Uterus (tissue), 4 donors: Measurements from ENCODE around the gene HCFC1R1. TPM values are rescaled to one million over a fixed set of nuclear protein-coding genes. Genes with fewer than 3 reads are reported as not detected.

Experiments used
- DNase-seq, 2 donors: peaks; one replicate each; pipeline ENCODE4 v3.0.0-alpha.2; 2019 to 2020
- H3K27ac ChIP-seq, 2 donors: fragments of 200-600 bp; sonication (generic); 1 replicate in 1 of 2; 2 replicates in 1 of 2; pipeline ENCODE4 v1.5.1; 2016 to 2018
- H3K27me3 ChIP-seq, 2 donors: fragments of 200-600 bp; sonication (generic); one replicate each; pipeline ENCODE4 v1.5.1; 2018 to 2019; ENCODE audit warnings: control low read depth in 1 of 2
- H3K36me3 ChIP-seq, 2 donors: fragments of 200-600 bp; sonication (generic); one replicate each; pipeline ENCODE4 v1.5.1; 2019; ENCODE audit warnings: control low read depth in 1 of 2
- H3K4me1 ChIP-seq, 2 donors: fragments of 200-600 bp; sonication (generic); one replicate each; pipeline ENCODE4 v1.5.1; 2018 to 2019; ENCODE audit warnings: control low read depth in 1 of 2
- H3K4me3 ChIP-seq, 2 donors: fragments of 200-600 bp; sonication (generic); 1 replicate in 1 of 2; 2 replicates in 1 of 2; pipeline ENCODE4 v1.5.1; 2018 to 2019; ENCODE audit warnings: mild to moderate bottlenecking in 1 of 2
- H3K9me3 ChIP-seq, 2 donors: fragments of 200-600 bp; sonication (generic); one replicate each; pipeline ENCODE4 v1.5.1; 2019; ENCODE audit warnings: control low read depth in 1 of 2
- POLR2A ChIP-seq, 2 donors: fragments of 450-650 bp; IDR thresholded peaks; one replicate each; pipeline ENCODE4 v1.6.1; 2016; ENCODE audit warnings: antibody characterized with exemption in 2 of 2, mild to moderate bottlenecking in 1 of 2, moderate library complexity in 1 of 2
- intact Hi-C: fragments of 100-400 bp; cut with DNase I; formaldehyde crosslinking; loops from one replicate; pipeline ENCODE4 v1.15.1; 2023; ENCODE audit warnings: low total_unique reads
- total RNA-seq, 4 donors: library from RNA; depleted of rRNA in 3 of 4; stranded (reverse); fragments of >200 nt in 3 of 4; gene quantifications; one replicate each; pipeline versions ENCODE4 v1.1.0 to v1.2.4, GENCODE V29; 2014 to 2023
- TF ChIP-seq, protein P1 (sequence below), 4 experiments: fragments of 200-600 bp in 2 of 4; fragments of 450-650 bp in 2 of 4; sonication (generic) in 2 of 4; IDR thresholded peaks; one replicate each; pipeline ENCODE4 v1.5.1; 2016 to 2019; ENCODE audit warnings: antibody characterized with exemption in 4 of 4, mild to moderate bottlenecking in 2 of 4, moderate library complexity in 1 of 4
- donor health status: DM: yes; HTN: yes; CAD: no.

HCFC1R1 gene
- total RNA-seq, 4 donors from 2014 or later: 3.6 to 67.5 (median 25.4) TPM

DNA sequence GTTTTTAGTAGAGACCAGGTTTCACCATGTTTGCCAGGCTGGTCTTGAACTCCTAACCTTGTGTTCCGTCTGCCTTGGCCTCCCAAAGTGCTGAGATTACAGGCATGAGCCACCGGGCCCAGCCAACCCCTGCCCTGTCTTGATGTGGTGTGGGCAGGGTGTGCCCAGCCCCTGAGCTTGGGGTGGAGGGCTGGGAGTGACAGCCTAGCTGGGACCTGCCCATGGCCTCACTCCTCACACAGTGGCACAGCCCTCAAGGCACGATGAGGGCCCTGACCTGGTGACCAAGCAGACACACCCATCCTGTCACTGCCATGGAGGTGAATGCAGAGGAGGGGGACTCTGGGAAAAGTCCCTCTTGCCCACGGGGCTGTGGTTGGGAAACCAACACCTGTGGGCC is 44.7 kb upstream of the HCFC1R1 start:
- H3K36me3 ChIP-seq: no peaks in the 10 kb centered on the region
- no peaks in the 10 kb centered on the region for H3K9me3 ChIP-seq
- no peaks in the 10 kb centered on the region for H3K4me1 ChIP-seq
- TF ChIP-seq, protein P1, sequence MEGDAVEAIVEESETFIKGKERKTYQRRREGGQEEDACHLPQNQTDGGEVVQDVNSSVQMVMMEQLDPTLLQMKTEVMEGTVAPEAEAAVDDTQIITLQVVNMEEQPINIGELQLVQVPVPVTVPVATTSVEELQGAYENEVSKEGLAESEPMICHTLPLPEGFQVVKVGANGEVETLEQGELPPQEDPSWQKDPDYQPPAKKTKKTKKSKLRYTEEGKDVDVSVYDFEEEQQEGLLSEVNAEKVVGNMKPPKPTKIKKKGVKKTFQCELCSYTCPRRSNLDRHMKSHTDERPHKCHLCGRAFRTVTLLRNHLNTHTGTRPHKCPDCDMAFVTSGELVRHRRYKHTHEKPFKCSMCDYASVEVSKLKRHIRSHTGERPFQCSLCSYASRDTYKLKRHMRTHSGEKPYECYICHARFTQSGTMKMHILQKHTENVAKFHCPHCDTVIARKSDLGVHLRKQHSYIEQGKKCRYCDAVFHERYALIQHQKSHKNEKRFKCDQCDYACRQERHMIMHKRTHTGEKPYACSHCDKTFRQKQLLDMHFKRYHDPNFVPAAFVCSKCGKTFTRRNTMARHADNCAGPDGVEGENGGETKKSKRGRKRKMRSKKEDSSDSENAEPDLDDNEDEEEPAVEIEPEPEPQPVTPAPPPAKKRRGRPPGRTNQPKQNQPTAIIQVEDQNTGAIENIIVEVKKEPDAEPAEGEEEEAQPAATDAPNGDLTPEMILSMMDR (IDR thresholded peaks at IDR 0.05): no peak
- TF ChIP-seq POLR2A (IDR thresholded peaks at IDR 0.05): no peak
- intact Hi-C loops: no loop called here
- no peak for DNase-seq
- no peak overlapping the region for H3K4me3 ChIP-seq
- H3K27ac ChIP-seq: no peak overlapping the region
- no peaks in the 10 kb centered on the region for H3K27me3 ChIP-seq

DNA sequence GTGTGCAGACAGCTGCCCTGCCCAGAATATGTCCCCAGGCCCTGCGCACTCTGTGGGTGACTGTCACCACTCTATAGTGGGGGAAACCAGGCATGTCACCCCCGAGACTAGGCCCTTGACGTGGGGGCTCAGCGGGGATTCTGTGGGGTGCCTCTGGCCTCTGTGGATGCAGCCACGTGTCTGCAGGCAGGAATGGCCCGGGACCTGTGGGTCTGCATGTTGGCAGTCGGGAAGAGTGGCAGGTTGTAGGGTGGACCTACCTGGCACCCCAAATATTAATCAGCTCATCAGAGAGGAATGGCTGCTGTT is 42.7 kb upstream of the HCFC1R1 start:
- no peaks in the 10 kb centered on the region for H3K9me3 ChIP-seq
- intact Hi-C loops: no loop called here
- H3K36me3 ChIP-seq: no peaks in the 10 kb centered on the region
- no peaks in the 10 kb centered on the region for H3K27me3 ChIP-seq
- no peaks in the 10 kb centered on the region for H3K4me1 ChIP-seq
- TF ChIP-seq, protein P1 (IDR thresholded peaks at IDR 0.05): no peak
- TF ChIP-seq POLR2A (IDR thresholded peaks at IDR 0.05): no peak
- no peak overlapping the region for H3K27ac ChIP-seq
- no peak for DNase-seq
- no peak overlapping the region for H3K4me3 ChIP-seq

DNA sequence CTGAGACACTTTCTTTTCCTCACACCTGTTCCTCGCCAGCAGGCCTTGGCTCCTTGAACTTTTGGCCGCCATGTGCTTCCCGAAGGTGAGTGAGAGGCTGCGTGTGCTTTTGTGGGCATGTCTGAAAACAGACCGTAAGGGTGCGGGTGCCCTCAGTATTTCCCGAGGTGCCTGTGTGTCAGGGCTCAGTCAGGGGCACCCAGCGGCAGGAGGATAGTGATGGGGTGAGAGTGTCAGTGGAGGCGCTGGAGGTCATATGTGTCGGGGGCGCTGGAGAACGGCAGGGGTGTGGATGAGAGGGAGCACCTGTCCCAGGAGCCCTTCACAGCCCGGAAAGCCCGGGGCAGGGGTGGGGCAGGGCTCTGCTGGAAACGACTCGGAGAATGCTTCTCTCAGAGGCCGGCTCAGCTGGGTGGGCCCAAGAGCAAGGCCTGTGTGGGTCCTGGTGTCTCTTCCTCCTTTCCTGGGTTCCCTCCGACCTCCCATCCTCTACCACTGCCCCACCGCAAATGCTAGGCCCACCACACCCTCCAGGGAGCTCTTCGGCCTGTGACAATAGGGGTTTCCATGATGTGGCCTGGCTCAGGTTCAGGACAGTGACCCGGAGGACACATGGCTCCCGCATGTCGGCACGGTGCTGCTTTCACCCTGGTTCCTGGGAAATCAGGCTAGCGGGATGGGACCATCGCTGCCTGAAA is 42.1 kb upstream of the HCFC1R1 start:
- intact Hi-C loops: no loop called here
- Histone ChIP-seq H3K4me3 (no peak overlapping the region), H3K4me1 (no peaks in the 10 kb centered on the region), H3K27ac (no peak overlapping the region), H3K9me3 (no peaks in the 10 kb centered on the region), H3K36me3 (no peaks in the 10 kb centered on the region), H3K27me3 (no peaks in the 10 kb centered on the region)
- no peak for TF ChIP-seq POLR2A (IDR thresholded peaks at IDR 0.05)
- TF ChIP-seq, protein P1 (IDR thresholded peaks at IDR 0.05): no peak
- no peak for DNase-seq

DNA sequence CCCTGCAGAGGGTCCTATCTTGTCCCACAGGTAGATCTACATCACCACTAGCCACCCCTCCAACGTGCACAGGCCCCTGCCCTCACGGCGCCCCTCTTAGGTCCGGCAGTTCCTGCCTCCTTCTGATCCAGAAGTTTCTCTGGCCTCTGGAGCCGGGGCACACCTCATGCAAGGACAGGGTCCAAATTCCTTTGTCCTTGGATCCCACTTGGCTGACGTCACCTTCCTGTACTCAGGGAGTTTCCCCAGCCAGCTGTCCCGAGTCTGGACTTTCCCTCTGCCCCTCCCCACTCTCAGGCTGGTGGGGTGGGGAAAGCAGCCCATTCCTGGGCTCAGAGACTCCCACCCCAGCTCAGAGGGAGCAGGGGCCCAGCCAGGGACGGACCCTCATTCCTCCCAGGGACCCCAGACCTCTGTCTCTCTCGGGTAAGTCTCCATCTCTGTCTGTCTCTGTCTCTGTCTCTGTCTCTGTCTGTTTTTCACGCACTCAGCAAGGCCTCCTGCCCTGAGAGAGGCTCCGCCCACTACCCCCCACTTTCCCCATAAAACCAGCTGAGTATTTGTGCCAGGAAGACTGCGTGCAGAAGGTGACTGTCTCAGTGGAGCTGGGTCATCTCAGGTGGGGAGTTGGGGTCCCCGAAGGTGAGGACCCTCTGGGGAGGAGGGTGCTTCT is 41.5 kb upstream of the HCFC1R1 start, which contains the start of gene IL32:
Gene IL32 (plus strand): TSS at position 572 of the 673 bp plus-strand sequence. CDS start 172 bp downstream, outside the sequence.
- DNase-seq: peak in 1 of 2 donors; percentile 53
- TF ChIP-seq, protein P1 (IDR thresholded peaks at IDR 0.05): no peak
- TF ChIP-seq POLR2A (IDR thresholded peaks at IDR 0.05): no peak
- intact Hi-C loops: no loop called here
- Histone ChIP-seq H3K36me3 (no peaks in the 10 kb centered on the region), H3K4me1 (no peaks in the 10 kb centered on the region), H3K27me3 (no peaks in the 10 kb centered on the region), H3K27ac (peak within 1 kb of the TSS in 1 of 2 donors; percentile 15), H3K4me3 (no peak within 1 kb of the TSS), H3K9me3 (no peaks in the 10 kb centered on the region)

DNA sequence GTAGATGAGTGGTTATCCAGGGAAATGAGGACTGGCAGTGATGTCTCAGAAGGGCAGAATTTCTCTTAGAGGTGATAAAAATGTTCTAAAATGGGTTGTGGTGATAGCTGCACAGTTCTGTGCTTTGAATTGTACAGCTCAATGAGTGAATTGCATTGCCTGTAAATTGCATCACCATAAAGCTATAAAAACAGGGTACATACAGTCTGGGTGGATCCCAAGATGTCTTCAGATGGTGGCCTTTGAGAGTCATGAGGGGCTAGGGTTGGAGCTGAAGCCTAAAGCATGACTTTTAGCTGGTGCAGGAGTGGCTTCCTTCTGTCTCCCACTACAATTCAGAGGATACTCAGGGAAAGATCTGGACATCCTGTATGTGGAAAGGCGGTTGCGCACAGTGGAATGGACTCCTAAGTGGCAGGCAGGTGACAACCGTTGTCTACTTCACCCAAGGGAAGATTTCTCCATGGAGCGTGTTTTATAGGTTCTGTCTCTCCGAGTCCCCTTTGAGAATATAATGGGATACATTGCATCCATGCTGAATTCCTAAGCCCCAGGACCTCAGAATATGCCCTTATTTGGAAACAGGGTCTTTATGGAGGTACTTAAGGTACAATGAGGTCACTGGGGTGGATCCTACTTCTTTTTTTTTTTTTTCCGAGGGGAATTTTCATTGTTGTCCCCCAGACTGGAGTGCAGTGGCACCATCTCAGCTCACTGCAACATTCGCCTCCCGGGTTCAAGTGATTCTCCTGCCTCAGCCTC is 40.1 kb upstream of the HCFC1R1 start:
- H3K27ac ChIP-seq: no peak overlapping the region
- no peak for DNase-seq
- H3K9me3 ChIP-seq: no peaks in the 10 kb centered on the region
- H3K36me3 ChIP-seq: no peaks in the 10 kb centered on the region
- H3K4me1 ChIP-seq: peaks cover 0 to 5% of the 10 kb centered on the region in 2 donors
- intact Hi-C loops: no loop called here
- TF ChIP-seq POLR2A (IDR thresholded peaks at IDR 0.05): no peak
- TF ChIP-seq, protein P1 (IDR thresholded peaks at IDR 0.05): no peak
- H3K27me3 ChIP-seq: no peaks in the 10 kb centered on the region
- H3K4me3 ChIP-seq: no peak overlapping the region
